CD14-positive monocyte (primary cell): ENCODE data around the gene OR52W1. TPM values are rescaled to one million over a fixed set of nuclear protein-coding genes. Genes with fewer than 3 reads are reported as not detected.

Experiments used
- DNase-seq, 3 donors: peaks; one replicate each; pipeline ENCODE4 v3.0.0-alpha.2; 2011 to 2022
- H2AFZ ChIP-seq: 2 replicates; pipeline ENCODE4 v1.6.0; 2012; ENCODE audit warnings: mild to moderate bottlenecking, low read depth, low read length, inconsistent platforms; ENCODE audit not compliant: insufficient read depth, poor library complexity, severe bottlenecking
- H3K27ac ChIP-seq, 2 donors: 1 replicate in 1 of 2; 2 replicates in 1 of 2; pipeline ENCODE4 v1.5.1; 2012 to 2013; ENCODE audit warnings: low read length in 2 of 2, control low read depth in 1 of 2, inconsistent platforms in 1 of 2, low read depth in 1 of 2, mild to moderate bottlenecking in 1 of 2
- H3K27me3 ChIP-seq, 2 donors: one replicate each; pipeline versions ENCODE4 v1.6.0 to v1.6.1; 2011 to 2013; ENCODE audit warnings: low read length in 2 of 2; ENCODE audit not compliant: control insufficient read depth in 2 of 2, insufficient read depth in 2 of 2
- H3K36me3 ChIP-seq, 2 donors: replicated peaks in 1 of 2; 1 replicate in 1 of 2; 2 replicates in 1 of 2; pipeline versions ENCODE4 v1.5.1 to v1.6.1; 2012 to 2013; ENCODE audit warnings: low read length in 2 of 2, control low read depth in 1 of 2, inconsistent platforms in 1 of 2, mild to moderate bottlenecking in 1 of 2; ENCODE audit not compliant: insufficient read depth in 2 of 2, control insufficient read depth in 1 of 2
- H3K4me1 ChIP-seq, 2 donors: 1 replicate in 1 of 2; 2 replicates in 1 of 2; pipeline versions ENCODE4 v1.5.1 to v1.6.1; 2012 to 2013; ENCODE audit warnings: low read length in 2 of 2, control low read depth in 1 of 2, inconsistent platforms in 1 of 2, mild to moderate bottlenecking in 1 of 2, moderate library complexity in 1 of 2; ENCODE audit not compliant: insufficient read depth in 2 of 2, control insufficient read depth in 1 of 2
- H3K4me2 ChIP-seq: replicated peaks from 2 replicates; pipeline ENCODE3; 2012; ENCODE audit warnings: low read length, moderate library complexity, mild to moderate bottlenecking; ENCODE audit not compliant: poor library complexity, severe bottlenecking; ENCODE audit errors: extremely low read depth
- H3K4me3 ChIP-seq, 3 experiments: fragments of 200-600 bp in 1 of 3; sonication (generic) in 1 of 3; replicated peaks in 1 of 3; 1 replicate in 2 of 3; 2 replicates in 1 of 3; pipeline ENCODE4 v1.5.1; 2011 to 2013; ENCODE audit warnings: low read length in 3 of 3, mild to moderate bottlenecking in 3 of 3, control low read depth in 2 of 3, low read depth in 2 of 3, inconsistent platforms in 1 of 3, moderate library complexity in 1 of 3
- H3K79me2 ChIP-seq: 2 replicates; pipeline ENCODE4 v1.6.0; 2012; ENCODE audit warnings: mild to moderate bottlenecking, control low read depth, inconsistent platforms, low read length, moderate library complexity; ENCODE audit not compliant: insufficient read depth
- H3K9ac ChIP-seq: 2 replicates; pipeline ENCODE4 v1.6.0; 2017; ENCODE audit warnings: low read length, mild to moderate bottlenecking; ENCODE audit not compliant: insufficient read depth, poor library complexity, severe bottlenecking
- H3K9me3 ChIP-seq, 2 donors: replicated peaks in 1 of 2; 1 replicate in 1 of 2; 2 replicates in 1 of 2; pipeline versions ENCODE4 v1.5.1 to v1.6.1; 2012 to 2013; ENCODE audit warnings: low read length in 2 of 2, control low read depth in 1 of 2; ENCODE audit not compliant: control insufficient read depth in 1 of 2, insufficient read depth in 1 of 2
- H4K20me1 ChIP-seq: 2 replicates; pipeline ENCODE4 v1.6.0; 2012; ENCODE audit warnings: mild to moderate bottlenecking, low read length, control low read depth, moderate library complexity; ENCODE audit not compliant: insufficient read depth
- H3K27ac Mint-ChIP-seq, 7 donors: one replicate each; pipeline ENCODE4 v1.8.0; 2020; ENCODE audit warnings: mild to moderate bottlenecking in 7 of 7, mixed read lengths in 7 of 7, moderate library complexity in 6 of 7, inconsistent platforms in 2 of 7
- H3K27me3 Mint-ChIP-seq, 3 donors: one replicate each; pipeline ENCODE4 v1.8.0; 2021 to 2022; ENCODE audit warnings: low read depth in 3 of 3, mild to moderate bottlenecking in 3 of 3, mixed read lengths in 3 of 3, moderate library complexity in 3 of 3, inconsistent platforms in 1 of 3
- H3K36me3 Mint-ChIP-seq, 2 donors: one replicate each; pipeline ENCODE4 v1.8.0; 2020; ENCODE audit warnings: mixed read lengths in 2 of 2, inconsistent platforms in 1 of 2, mild to moderate bottlenecking in 1 of 2
- H3K4me1 Mint-ChIP-seq: one replicate; pipeline ENCODE4 v1.8.0; 2020; ENCODE audit warnings: mild to moderate bottlenecking, mixed read lengths
- H3K4me3 Mint-ChIP-seq, 2 donors: one replicate each; pipeline ENCODE4 v1.8.0; 2020; ENCODE audit warnings: mild to moderate bottlenecking in 2 of 2, mixed read lengths in 2 of 2, moderate library complexity in 1 of 2
- H3K9me3 Mint-ChIP-seq, 7 donors: one replicate each; pipeline ENCODE4 v1.8.0; 2020 to 2022; ENCODE audit warnings: mixed read lengths in 7 of 7, mild to moderate bottlenecking in 6 of 7, moderate library complexity in 6 of 7, inconsistent platforms in 2 of 7
- WGBS: methylation state at CpG from one replicate; pipeline ENCODE4 v1.1.5; 2013; ENCODE audit warnings: missing lambda C conversion rate; ENCODE audit not compliant: insufficient coverage; 5-methylcytosine and 5-hydroxymethylcytosine counted together
- intact Hi-C, 2 donors: fragments of 100-400 bp; cut with micrococcal nuclease; formaldehyde crosslinking; loops; one replicate each; pipeline versions ENCODE4 v1.15.0 to v1.15.1; 2023
- polyA minus RNA-seq: library from RNA; depleted of rRNA, polyadenylated mRNA; stranded (reverse); fragments of >200 nt; gene quantifications from 2 replicates; pipeline ENCODE4 v1.2.3, GENCODE V29; 2012
- polyA plus RNA-seq, 3 donors: library from polyadenylated mRNA; depleted of rRNA in 1 of 3; unstranded in 2 of 3; stranded (reverse) in 1 of 3; fragments of 300-500 nt in 2 of 3; fragments of >200 nt in 1 of 3; fragmentation: Illumina TruSeq in 2 of 3; gene quantifications; 1 replicate in 2 of 3; 2 replicates in 1 of 3; pipeline ENCODE4 v1.2.3, GENCODE V29; 2012 to 2021
- total RNA-seq, 12 experiments: library from RNA in 1 of 12; stranded (reverse) in 1 of 12; fragments of 120-200 nt in 1 of 12; gene quantifications; one replicate each; pipeline ENCODE4 v1.2.4 and lab custom pipeline; 2013 to 2026; ENCODE audit warnings: mixed read lengths in 6 of 12, inconsistent platforms in 1 of 12
- TF ChIP-seq, protein P1 (sequence below): fragments of 200-600 bp; IDR thresholded peaks from one replicate; pipeline ENCODE4 v1.8.0; 2022; ENCODE audit warnings: antibody characterized with exemption, mild to moderate bottlenecking

Gene OR52W1, protein sequence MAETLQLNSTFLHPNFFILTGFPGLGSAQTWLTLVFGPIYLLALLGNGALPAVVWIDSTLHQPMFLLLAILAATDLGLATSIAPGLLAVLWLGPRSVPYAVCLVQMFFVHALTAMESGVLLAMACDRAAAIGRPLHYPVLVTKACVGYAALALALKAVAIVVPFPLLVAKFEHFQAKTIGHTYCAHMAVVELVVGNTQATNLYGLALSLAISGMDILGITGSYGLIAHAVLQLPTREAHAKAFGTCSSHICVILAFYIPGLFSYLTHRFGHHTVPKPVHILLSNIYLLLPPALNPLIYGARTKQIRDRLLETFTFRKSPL
- total RNA-seq (2013): not detected
- polyA plus RNA-seq (not detected), polyA minus RNA-seq (not detected in 2 replicates), total RNA-seq (lab: John Stamatoyannopoulos, UW) (0 to 0.05 (median 0) reads per million in 11 experiments)

DNA sequence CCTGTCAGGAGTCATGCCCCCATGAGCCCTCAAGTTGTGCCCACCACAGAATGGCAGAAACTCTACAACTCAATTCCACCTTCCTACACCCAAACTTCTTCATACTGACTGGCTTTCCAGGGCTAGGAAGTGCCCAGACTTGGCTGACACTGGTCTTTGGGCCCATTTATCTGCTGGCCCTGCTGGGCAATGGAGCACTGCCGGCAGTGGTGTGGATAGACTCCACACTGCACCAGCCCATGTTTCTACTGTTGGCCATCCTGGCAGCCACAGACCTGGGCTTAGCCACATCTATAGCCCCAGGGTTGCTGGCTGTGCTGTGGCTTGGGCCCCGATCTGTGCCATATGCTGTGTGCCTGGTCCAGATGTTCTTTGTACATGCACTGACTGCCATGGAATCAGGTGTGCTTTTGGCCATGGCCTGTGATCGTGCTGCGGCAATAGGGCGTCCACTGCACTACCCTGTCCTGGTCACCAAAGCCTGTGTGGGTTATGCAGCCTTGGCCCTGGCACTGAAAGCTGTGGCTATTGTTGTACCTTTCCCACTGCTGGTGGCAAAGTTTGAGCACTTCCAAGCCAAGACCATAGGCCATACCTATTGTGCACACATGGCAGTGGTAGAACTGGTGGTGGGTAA is at the start of gene OR52W1:
Gene OR52W1 (plus strand): TSS at position 51 of the 637 bp plus-strand sequence. CDS start 0 bp downstream, at position 51.
- Mint-ChIP-seq H3K4me3 (no peak within 1 kb of the TSS), H3K4me1 (peaks cover 79% of the 10 kb centered on the region), H3K27ac (peak within 1 kb of the TSS; percentile 100), H3K9me3 (peaks cover 0 to 7% (median 2%) of the 10 kb centered on the region in 7 donors), H3K36me3 (peaks cover 29 to 53% of the 10 kb centered on the region in 2 donors), H3K27me3 (peaks cover 0 to 3% (median 1%) of the 10 kb centered on the region in 3 donors)
- WGBS: 96% methylated on average over 5 of the region's 5 CpGs
- TF ChIP-seq, protein P1, sequence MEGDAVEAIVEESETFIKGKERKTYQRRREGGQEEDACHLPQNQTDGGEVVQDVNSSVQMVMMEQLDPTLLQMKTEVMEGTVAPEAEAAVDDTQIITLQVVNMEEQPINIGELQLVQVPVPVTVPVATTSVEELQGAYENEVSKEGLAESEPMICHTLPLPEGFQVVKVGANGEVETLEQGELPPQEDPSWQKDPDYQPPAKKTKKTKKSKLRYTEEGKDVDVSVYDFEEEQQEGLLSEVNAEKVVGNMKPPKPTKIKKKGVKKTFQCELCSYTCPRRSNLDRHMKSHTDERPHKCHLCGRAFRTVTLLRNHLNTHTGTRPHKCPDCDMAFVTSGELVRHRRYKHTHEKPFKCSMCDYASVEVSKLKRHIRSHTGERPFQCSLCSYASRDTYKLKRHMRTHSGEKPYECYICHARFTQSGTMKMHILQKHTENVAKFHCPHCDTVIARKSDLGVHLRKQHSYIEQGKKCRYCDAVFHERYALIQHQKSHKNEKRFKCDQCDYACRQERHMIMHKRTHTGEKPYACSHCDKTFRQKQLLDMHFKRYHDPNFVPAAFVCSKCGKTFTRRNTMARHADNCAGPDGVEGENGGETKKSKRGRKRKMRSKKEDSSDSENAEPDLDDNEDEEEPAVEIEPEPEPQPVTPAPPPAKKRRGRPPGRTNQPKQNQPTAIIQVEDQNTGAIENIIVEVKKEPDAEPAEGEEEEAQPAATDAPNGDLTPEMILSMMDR: no peak
- no peaks in the 10 kb centered on the region for H3K27me3 ChIP-seq
- no peaks in the 10 kb centered on the region for H3K9me3 ChIP-seq
- H3K9ac ChIP-seq: no peak within 1 kb of the TSS
- no peak for DNase-seq
- peaks cover 57 to 77% of the 10 kb centered on the region in 2 donors for H3K4me1 ChIP-seq
- peak within 1 kb of the TSS; percentile 95 to 100 for H3K27ac ChIP-seq
- no peaks in the 10 kb centered on the region for H4K20me1 ChIP-seq
- H2AFZ ChIP-seq: no peak within 1 kb of the TSS
- no peak within 1 kb of the TSS for H3K4me2 ChIP-seq
- H3K36me3 ChIP-seq: no peaks in the 10 kb centered on the region
- intact Hi-C loops: loop anchor here in 1 of 2 donors (10.0 kb wide), 1 partner anchor 64 kb away; no protein-coding TSS in a partner anchor
- H3K4me3 ChIP-seq: no peak within 1 kb of the TSS
- peaks cover 18% of the 10 kb centered on the region for H3K79me2 ChIP-seq

DNA sequence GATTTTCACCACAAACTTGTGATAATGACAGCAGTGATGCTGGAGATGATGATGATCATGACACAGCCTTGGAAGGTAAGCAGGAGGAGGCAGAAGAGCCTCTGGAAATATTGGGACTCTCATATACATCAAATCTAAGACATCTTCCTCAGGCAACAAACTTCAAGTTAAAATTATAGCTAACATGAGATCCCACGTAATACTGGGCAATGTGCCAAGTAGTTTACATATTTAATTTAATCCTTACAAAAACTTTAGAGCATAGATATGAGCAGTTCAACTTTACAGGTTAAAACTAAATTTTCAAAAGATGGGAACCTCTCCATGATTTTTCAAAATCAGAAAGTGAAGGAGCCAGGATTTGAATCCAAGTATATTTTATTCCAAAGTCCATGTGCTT is 47.9 kb upstream of the OR52W1 start:
- H3K4me1 Mint-ChIP-seq: peaks cover 7% of the 10 kb centered on the region
- Histone ChIP-seq H3K36me3 (no peaks in the 10 kb centered on the region), H3K9me3 (no peaks in the 10 kb centered on the region), H3K9ac (no peak overlapping the region), H3K4me2 (no peak overlapping the region), H2AFZ (no peak overlapping the region), H3K4me3 (no peak overlapping the region), H3K27ac (no peak overlapping the region), H4K20me1 (no peaks in the 10 kb centered on the region), H3K4me1 (no peaks in the 10 kb centered on the region), H3K27me3 (no peaks in the 10 kb centered on the region), H3K79me2 (no peaks in the 10 kb centered on the region)
- intact Hi-C loops: no loop called here
- peaks cover 2 to 8% (median 5%) of the 10 kb centered on the region in 7 donors for H3K9me3 Mint-ChIP-seq
- H3K4me3 Mint-ChIP-seq: no peak overlapping the region
- H3K27me3 Mint-ChIP-seq: peaks cover 0 to 3% (median 3%) of the 10 kb centered on the region in 3 donors
- H3K36me3 Mint-ChIP-seq: peaks cover 0 to 2% of the 10 kb centered on the region in 2 donors
- no peak overlapping the region for H3K27ac Mint-ChIP-seq
- no CpG with 5 or more reads among the region's 1 CpG for WGBS
- TF ChIP-seq, protein P1: no peak
- DNase-seq: no peak
